NK-92 (cell line): ENCODE results near the gene HRK.

Experiments used
- DNase-seq: peaks from one replicate; lab custom pipeline; 2025; ENCODE audit not compliant: unreplicated experiment; lab: John Stamatoyannopoulos, UW

HRK gene

DNA sequence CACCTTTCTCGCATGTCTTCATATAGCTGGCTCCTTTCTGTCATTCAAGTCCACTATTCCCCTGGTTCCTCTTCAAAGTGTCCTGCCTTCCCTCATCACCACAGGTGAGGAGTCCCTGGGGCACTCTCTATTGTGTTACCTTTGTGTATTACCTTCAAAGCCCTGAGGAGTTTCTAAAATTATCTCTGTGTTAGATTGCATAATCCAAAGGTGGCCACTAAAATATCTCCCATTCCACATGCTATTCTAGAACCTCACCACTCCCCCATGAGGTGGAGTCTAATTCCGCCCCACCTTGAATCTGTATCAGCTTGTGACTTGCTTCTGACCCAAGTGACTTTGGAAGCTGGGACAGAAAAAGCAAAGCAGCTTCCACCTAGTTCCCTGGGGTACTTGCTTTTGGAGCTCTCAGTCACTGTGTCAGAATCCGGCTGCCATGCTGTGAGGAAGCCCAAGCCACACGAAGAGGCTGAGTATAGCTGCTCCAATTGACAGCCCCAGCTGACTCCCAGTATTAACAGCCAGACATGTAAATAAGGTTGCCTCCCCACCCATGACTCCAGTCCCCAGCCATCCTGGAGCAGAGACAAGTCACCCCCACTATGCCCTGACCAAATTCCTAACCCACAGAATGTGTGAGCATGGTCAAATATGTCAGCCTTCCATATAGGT, 6.8 kb downstream of the HRK start:
- no peak for DNase-seq

DNA sequence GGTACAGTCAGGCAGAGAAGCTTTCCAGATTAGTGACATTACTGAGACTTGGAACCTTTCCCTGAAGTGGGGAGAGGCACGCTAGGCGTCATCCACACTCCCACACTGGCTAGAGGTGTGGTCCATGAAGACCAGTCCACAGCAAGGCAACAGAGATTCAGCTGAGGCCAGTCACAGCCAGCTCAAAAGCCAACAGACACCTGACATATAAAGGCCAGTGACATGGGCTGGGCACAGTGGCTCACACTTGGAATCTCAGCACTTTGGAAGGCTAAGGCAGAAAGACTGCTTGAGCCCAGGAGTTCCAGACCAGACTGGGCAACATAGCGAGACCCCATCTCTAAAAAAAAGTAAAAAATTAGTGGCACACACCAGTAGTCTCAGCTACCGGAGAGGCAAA, 10.9 kb downstream of the HRK start:
- no peak for DNase-seq

DNA sequence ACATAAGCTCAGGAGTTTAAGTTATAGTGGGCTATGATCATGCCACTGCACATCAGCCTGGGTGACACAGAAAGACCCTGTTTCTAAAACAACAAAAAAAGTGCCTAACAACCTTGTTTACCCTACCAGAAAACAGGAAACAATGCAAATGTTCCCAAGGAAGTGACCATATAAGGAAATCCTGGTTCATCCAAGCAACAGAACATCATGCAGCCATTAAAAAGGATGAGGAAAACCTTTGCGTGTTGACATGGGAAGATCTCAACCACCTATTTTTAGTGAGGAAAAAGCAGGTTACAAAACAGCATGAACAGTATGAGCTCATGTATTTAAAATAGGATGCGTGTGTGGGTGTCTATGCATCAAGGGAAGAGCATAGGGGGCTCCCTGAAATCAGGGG, 13.7 kb downstream of the HRK start:
- DNase-seq: no peak

DNA sequence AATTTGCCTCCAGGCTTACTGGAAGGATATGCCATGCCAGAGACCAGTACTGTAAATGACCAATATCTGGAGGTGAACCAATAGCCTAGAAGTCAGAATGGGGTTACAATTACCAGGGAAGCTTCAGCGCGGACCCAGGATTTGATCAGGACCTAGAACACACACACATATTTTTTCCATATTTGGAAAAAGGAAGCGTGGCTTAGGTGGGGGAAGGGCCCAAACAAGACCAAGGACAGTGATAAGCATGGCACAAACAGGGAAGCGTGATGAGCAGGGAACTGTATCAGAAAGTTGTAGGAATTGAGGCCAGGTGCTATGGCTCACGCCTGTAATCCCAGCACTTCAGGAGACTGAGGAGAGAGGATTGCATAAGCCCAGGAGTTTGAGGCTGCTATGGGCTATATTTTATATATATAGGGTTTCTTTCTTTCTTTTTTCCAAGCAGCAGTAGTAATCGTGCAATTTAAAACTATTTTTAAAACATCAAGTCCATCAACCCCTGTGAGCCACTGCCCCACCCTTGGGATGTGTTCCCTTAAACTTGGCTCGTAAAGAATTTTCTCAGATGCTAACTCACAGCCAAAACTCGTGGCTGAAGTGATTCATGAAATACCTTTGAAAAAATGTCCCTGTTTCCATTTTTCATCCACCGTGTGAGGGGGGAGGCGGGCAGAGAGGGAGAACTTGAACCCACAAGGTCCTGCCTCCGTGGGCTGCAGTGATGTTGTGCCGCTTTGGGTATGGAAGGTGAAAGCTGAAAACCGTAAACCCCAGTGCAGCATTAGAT, 16.7 kb downstream of the HRK start:
- DNase-seq: no peak

DNA sequence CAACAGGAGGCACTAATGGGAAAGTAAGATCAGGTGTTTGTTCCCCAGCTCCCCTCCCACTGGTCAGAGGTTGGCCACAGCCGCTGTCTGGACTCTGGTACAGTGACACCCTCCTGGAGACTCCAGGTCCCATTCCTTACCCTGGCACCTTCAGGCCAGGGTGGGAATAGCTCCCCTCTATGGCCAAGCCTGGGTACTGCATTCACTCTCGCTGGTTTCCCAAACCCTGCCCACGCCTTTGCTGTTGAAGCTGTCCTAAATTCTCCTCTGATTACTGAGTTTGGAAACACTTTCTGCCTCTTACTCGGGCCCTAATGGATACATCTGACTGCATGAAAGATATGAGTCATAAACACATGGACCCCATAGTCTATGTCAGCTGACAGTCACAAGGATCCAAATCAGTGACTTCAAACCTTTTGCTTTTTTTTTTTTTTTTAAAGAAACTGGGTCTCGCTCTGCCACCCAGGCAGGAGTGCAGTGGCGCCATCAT, 17.9 kb downstream of the HRK start:
- no peak for DNase-seq

DNA sequence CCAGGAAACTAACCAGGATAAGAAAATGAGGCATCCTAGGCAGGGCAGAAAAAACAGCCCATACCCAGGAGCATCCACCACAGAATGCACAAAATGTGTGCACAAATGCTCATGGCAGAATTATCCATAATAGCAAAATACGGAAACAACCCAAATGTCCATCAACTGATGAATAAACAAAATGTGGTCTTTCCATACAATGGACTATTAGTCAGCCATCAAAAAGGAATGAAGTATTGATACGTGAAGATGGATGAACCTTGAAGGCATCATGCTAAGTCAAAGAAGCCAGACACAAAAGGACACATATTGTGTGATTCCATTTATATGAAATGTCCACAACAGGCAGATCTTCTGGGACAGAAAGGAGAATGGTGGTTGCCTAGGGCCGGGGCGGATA, 19.1 kb downstream of the HRK start:
- no peak for DNase-seq

DNA sequence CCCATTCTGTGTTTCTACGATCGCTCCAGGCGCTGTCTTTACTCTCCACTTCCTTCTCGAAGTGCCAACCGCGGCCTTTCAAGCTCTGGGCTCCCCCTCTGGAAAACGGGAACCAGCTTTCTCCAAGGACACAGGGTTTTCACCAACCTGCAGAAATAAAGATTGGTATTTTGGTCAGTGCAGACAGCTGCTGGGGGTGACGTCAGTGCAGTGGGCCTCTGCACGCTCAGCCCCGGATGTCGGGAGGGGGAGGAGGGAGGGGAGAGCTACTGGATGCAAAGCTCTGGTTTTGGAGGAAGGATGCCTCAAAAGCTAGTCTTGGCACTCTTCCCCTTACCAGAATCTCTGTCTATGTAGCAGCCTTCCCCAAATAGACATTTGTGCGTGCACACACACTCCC, 19.9 kb downstream of the HRK start:
- DNase-seq: no peak

DNA sequence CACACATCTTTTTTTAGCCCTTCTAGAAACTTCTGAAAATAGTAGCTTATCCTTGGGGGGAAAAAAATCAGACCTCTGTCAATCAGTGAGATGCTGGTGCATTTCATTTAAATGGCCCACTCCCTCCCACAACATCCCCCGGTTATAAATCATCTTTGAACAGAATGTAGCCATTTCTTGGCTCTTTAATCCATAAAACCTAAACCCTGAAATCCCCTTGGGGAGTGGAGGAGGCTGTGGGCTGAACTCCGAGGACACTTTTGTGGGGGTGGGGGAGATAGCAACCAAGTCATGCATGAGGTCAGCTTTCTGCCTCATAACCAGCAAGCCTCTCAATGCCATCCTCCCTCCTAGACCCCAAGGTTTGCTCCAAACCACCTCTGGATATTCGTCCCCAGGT, 21.0 kb downstream of the HRK start:
- DNase-seq: no peak

DNA sequence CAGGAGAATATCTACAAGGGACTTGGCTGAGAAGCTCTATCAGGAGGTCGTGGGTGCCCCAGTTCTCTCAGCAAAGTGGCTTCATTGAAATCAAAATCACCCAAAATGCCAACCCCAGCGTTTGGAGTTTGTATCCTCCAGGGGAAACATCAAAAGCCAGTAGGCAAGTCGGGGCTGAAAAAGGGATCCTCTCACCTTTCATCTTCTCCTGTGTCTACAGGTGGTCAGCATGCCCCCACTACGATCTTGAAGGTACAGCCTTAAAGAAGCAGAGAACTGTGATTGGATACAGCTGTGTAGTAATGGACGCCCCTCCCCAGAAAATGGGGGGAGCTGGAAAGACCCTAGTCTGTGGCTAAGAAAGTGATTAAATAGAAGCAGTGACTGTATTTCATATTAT, 22.2 kb downstream of the HRK start:
- no peak for DNase-seq

DNA sequence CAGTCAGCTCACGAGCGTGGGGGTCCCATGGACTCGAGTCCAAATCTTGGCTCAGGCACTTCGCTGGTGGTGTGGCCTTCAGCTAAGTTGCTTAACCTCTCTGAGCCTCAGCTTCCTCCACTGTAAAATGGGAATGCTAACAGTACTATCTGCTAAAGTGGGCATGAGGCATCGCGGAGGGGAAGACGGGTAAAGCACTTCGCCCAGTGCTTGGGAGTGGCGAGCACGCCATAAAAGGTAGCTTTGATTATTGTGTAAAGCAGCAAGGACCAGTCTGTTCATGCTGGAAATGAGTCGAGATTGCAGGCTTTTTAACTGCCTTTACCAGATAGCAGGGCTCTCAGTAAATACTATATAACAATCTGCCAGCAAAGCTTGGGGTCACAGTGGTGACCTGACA, 24.5 kb downstream of the HRK start:
- no peak for DNase-seq

DNA sequence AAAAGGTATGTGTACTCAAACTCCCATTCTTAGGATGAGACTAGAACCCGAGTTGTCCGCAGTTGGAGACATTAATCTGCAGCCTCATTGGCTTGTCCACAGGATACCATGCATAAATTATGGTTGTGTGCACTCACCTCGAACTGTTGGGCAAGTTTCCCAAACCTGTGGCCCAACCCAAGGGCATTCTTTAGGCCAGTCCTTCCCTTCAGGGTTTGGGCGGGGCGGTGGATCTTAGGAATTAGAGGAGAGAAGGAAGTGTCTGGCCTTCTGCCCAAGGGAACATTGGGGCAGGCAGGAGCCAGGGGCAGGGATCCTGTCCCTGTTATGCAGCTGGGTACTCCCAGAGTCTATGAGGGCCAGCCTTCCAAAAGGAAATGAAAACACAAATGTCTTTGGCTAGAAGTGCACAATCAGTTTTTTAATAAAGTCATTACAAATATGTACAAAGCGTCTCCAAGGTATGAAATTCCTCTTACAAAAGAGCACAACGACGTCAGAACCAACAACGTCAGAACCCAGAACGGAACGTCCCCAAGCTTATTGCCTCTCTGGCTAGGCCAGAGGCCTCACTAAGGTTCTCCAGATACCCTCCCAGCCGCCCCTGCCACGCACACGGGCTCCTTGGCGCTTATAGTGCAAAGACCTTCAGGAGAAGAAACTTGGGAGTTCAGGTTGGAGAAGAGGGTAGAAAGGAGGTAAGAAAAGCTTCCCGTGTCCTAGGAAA, 25.3 kb downstream of the HRK start:
- DNase-seq: no peak

DNA sequence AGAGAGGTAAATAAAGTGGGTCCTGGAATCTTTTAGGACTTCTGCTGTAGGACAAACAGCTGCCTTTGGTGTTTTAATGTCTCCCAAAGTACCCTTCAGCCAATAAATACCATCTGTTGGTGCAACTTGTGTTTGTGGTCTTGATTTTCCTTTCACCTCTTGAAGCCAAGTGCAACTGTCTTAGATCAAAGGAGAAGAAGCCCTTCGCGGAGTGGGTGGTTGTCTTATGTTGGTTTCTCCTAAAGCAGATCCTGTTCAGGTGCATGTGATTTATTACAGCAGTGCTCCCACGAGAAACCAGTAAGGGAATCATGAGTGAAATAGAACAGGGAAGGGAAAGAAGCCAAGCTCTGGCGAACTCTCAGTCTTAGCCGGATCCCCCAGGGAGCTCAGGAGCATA, 27.7 kb downstream of the HRK start:
- no peak for DNase-seq

DNA sequence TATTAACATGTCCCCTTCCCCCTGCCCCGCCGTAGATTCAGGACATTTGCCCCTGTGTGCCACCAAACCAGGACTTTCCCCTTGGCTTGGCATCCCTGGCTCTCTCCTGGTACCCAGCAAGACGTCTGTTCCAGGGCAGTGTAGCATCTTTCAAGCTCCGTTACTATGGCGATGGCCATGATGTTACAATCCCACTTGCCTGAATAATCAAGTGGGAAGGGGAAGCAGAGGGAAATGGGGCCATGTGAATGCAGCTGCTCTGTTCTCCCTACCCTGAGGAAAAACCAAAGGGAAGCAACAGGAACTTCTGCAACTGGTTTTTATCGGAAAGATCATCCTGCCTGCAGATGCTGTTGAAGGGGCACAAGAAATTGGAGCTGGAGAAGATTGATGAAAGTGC, 28.9 kb downstream of the HRK start:
- no peak for DNase-seq

DNA sequence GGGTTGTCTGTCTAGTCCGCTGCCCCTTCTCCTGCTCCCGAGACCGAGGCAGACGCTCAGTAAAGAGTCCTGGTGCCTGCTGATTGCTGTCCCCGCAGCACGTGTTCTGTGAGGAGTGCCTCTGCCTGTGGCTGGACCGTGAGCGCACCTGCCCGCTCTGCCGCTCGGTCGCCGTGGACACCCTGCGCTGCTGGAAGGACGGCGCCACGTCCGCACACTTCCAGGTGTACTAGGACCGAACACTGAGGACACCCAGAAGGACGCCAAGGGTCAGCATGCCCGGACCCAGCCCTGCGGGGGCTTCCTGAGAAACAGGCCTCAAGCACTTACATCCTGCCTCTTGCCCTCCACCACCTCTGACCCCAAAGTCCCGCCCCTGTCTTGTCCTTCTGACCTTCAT, 32.0 kb downstream of the HRK start:
- no peak for DNase-seq

DNA sequence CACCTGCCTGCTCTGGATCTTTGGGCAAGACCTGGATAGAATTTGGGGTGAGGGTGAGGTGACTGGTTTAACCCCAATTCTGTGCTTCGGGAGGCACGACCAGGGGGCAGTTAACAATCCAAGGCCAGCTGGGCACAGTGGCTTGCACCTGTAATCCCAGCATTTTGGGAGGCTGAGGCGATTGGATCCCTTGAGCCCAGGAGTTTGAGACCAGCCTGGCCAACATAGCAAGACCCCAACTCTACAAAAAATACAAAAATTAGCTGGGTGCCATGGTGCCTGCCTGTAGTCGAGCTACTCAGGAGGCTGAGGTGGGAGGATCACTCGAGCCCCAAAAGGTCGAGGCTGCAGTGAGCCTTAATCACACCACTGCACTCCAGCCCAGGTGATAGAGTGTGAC, 38.2 kb downstream of the HRK start:
- DNase-seq: no peak

DNA sequence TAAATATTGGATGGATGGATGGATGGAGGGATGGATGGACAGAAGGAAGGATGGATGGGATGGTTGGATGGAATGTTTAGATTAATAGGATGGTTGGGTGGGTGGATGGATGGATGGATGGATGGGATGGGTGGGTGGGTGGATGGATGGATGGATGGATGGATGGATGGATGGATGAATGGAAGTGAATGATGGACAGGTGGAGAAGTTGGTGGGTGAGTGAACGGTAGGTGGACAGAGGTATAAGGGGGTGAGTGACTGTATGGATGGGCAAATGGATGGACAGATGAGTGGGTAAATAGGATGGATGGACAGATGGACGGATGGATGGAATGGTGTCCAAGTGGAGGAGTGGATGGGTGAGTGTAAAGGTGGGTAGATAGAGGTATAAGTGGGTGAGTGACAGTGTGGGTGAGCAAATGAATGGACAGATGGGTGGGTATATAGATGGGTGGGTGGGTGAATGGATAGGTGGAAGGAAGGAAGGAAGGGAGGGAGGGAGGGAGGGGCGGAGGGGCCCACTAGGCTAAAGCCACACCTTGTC, 41.9 kb downstream of the HRK start:
- no peak for DNase-seq

DNA sequence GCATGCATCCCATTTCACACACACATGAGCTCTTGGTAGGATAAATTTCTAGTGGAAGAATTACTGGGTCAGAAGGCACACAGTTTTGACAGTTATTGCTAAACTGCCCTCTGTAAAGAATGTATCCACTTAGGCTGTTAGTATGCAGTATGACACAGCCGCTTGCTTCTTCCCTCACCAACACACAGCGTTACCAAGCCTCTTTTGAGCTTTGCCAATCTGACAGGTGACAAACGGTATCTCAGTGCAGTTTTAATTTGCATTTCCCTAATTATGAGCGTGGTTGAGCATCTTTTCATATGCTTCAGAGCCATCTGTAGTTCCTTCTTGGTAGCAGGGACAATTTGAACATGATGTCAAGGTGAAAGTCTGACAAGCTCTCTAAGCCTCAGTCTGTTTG, 42.9 kb downstream of the HRK start:
- DNase-seq: no peak

DNA sequence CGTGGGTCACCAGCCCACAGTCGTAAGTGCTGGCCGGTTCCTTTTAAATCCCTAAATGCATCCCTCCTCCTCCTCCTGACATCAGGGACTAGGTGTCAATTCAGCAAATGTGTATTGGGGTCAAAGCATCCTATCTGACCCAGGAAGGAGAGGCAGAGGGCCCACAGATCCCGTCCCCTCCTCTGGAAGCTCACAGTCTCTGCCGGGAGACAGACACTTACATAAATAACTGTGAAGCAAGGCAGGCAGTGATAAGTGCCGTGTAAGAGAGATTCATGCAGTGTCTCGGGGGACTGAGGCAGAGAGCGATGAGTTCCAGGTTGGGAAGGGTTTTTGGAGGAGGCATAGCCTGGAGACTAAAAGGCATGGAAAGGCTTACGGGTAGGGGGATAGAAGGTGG, 44.1 kb downstream of the HRK start:
- no peak for DNase-seq

DNA sequence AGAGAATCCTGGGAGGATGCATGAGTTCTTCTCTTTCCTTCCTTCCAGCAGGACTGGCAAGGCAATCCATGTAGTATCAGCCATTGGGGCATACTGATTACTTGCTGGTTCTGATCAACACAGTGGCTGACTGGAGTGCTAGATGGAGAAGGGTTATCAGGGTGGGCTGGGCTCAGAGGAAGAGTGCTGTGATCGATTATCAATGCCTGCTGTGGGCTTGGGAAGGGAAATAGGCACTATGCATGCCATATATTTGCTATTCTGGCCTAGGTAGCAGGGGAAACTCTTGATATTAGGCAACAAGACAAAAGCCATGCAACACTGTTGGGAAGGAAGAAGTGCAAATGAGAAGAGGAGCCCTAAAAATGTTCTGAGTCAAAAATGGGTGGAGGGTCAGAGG, 45.8 kb downstream of the HRK start:
- DNase-seq: no peak

DNA sequence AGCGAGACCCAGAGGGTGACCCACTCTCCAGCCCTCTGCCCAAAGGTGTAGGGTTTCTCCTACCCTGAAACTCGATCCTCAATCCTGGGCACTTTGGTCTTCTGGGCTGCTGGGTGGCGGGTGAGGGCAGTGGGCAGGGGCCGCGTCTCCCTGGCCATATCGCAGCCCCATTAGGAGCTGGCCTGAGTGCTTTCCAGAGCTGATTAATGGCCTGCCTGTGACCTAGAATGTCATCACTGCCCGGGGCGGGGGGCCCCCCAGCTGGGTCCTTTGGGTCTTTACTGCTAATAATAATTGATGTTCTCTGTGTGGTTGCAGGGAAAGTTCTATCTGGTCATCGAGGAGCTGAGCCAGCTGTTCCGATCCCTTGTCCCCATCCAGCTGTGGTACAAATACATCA, 47.8 kb downstream of the HRK start:
- DNase-seq: no peak

DNA sequence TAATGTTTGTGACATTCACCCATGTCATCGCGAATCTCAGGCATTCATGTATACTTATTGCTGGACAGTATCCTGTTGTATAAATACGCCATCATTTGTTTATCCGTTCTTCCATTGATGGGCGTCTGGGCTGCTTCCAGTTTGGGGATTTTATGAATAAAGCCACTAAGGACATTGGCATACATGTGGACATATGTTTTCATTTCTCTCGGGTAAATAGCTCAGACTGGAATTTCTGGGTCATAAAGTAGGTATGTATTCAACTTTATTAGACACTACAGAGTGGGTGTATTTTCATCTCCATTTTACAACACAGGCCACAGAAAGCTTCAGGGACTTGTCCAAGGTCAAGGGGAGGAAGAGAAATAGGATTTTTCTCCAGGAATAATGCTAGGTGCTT, 48.9 kb downstream of the HRK start:
- DNase-seq: no peak

DNA sequence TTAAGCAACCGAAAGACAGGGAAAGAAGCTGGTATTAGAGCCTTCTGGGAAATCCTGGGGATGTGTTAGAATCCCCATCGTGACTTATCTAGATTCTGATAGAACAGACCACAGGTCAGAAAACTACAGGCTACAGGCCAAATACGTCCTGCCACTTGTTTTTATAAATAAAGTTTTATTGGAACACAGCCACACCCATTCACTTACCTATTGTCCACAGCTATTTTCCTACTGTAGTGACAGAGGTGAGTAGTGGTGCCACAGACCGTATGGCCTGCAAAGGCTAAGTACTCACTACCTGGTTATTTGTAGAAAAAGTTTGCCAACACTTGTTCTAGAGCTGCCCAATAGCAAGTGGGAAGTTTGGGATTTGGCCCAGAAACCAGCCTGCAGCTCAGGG, 53.8 kb downstream of the HRK start:
- DNase-seq: no peak
